HCT116 (cell line): ENCODE results near the gene SLC22A5. TPM values are rescaled to one million over a fixed set of nuclear protein-coding genes. Genes with fewer than 3 reads are reported as not detected.
A peak's percentile ranks its signal among the peaks of the same experiment; 100 is the strongest.

Experiments
- ATAC-seq: fragments of 200-7000 bp; cut with Tn5 transposase; 2 replicates; pipeline ENCODE4 v1.9.1; 2020; ENCODE audit warnings: mild to moderate bottlenecking, moderate library complexity
- BruUV-seq: library from RNA; stranded (reverse); fragments of 400-500 nt; replicated peaks from 2 replicates; lab custom pipeline; 2021; lab: Mats Ljungman, UMichigan
- CTCF ChIA-PET: fragments of 300-600 bp; sonication (Branson Sonifier 250); formaldehyde crosslinking; loops from one replicate; lab custom pipeline; 2021; ENCODE audit warnings: antibody characterized with exemption; lab: Charles Lee
- POLR2A ChIA-PET: fragments of 300-600, 350-600 bp; sonication (Branson Sonifier 250); formaldehyde crosslinking; loops from one replicate; lab custom pipeline; 2021; ENCODE audit warnings: antibody characterized with exemption; lab: Charles Lee
- RAD21 ChIA-PET, 2 experiments: fragments of 300-600 bp; sonication (Branson Sonifier 250); formaldehyde crosslinking; loops; one replicate each; lab custom pipeline; 2023; ENCODE audit warnings: low total read pairs in 2 of 2; ENCODE audit not compliant: uncharacterized antibody in 2 of 2, unreplicated experiment in 2 of 2, low non-redundant PET in 1 of 2; lab: Charles Lee
- DNase-seq: peaks from one replicate; pipeline ENCODE4 v3.0.0-alpha.2; 2010; ENCODE audit warnings: low read depth, low spot score
- H2AFZ ChIP-seq: fragments of 200-600 bp; shearing (Covaris generic), sonication (generic); 2 replicates; pipeline ENCODE4 v1.6.1; 2017; ENCODE audit warnings: low read depth, mixed run types, mixed read lengths, antibody characterized with exemption, low read length; ENCODE audit not compliant: poor library complexity, severe bottlenecking
- H3K27ac ChIP-seq: 2 replicates; pipeline ENCODE4 v1.5.1; 2012; ENCODE audit warnings: low read depth, low read length
- H3K27me3 ChIP-seq: fragments of 200-600 bp; sonication (generic); 2 replicates; pipeline ENCODE4 v1.6.1; 2016; ENCODE audit warnings: mixed run types, low read length, mixed read lengths; ENCODE audit not compliant: insufficient read depth
- H3K36me3 ChIP-seq, 2 experiments: fragments of 200-500 bp in 1 of 2; fragments of 200-600 bp in 1 of 2; sonication (Bioruptor generic) in 1 of 2; sonication (generic) in 1 of 2; 2 replicates each; pipeline versions ENCODE4 v1.5.1 to v1.6.1; 2014 to 2016; ENCODE audit warnings: low read length in 2 of 2, inconsistent platforms in 1 of 2, mixed read lengths in 1 of 2, mixed run types in 1 of 2; ENCODE audit not compliant: insufficient read depth in 2 of 2, control insufficient read depth in 1 of 2
- H3K4me1 ChIP-seq, 2 experiments: fragments of 200-600 bp in 1 of 2; sonication (generic) in 1 of 2; 2 replicates each; pipeline versions ENCODE4 v1.5.1 to v1.6.1; 2012 to 2017; ENCODE audit warnings: low read length in 2 of 2, inconsistent platforms in 1 of 2, mild to moderate bottlenecking in 1 of 2, mixed read lengths in 1 of 2, mixed run types in 1 of 2, moderate library complexity in 1 of 2; ENCODE audit not compliant: insufficient read depth in 2 of 2, control insufficient read depth in 1 of 2
- H3K4me2 ChIP-seq: fragments of 200-600 bp; sonication (generic); 2 replicates; pipeline ENCODE4 v1.6.1; 2017; ENCODE audit warnings: mixed run types, low read length, mixed read lengths
- H3K4me3 ChIP-seq, 2 experiments: fragments of 200-600 bp in 1 of 2; sonication (generic) in 1 of 2; replicated peaks in 1 of 2; 2 replicates each; pipeline ENCODE4 v1.5.1; 2011 to 2016; ENCODE audit warnings: low read length in 2 of 2, control low read depth in 1 of 2, low read depth in 1 of 2, mild to moderate bottlenecking in 1 of 2, mixed read lengths in 1 of 2, mixed run types in 1 of 2
- H3K79me2 ChIP-seq: fragments of 200-600 bp; sonication (generic); 2 replicates; pipeline ENCODE4 v1.6.1; 2017; ENCODE audit warnings: mild to moderate bottlenecking, mixed run types, low read length, moderate library complexity, mixed read lengths; ENCODE audit not compliant: insufficient read depth
- H3K9ac ChIP-seq: fragments of 200-600 bp; sonication (generic); 2 replicates; pipeline ENCODE4 v1.6.1; 2016; ENCODE audit warnings: low read length, mixed read lengths
- H3K9me2 ChIP-seq: fragments of 200-600 bp; sonication (generic), shearing (Covaris generic); 2 replicates; pipeline ENCODE4 v1.6.1; 2017; ENCODE audit warnings: mixed run types, mild to moderate bottlenecking, moderate library complexity; ENCODE audit not compliant: insufficient read depth
- H3K9me3 ChIP-seq, 2 experiments: fragments of 200-500 bp in 1 of 2; fragments of 200-600 bp in 1 of 2; sonication (Bioruptor generic) in 1 of 2; sonication (generic) in 1 of 2; 2 replicates each; pipeline ENCODE4 v1.6.1; 2014 to 2017; ENCODE audit warnings: low read length in 2 of 2, mixed read lengths in 2 of 2, inconsistent platforms in 1 of 2, low read depth in 1 of 2, mild to moderate bottlenecking in 1 of 2, mixed run types in 1 of 2, moderate library complexity in 1 of 2; ENCODE audit not compliant: control insufficient read depth in 1 of 2, insufficient read depth in 1 of 2
- H4K20me1 ChIP-seq: fragments of 200-600 bp; sonication (generic), shearing (Covaris generic); 2 replicates; pipeline ENCODE4 v1.6.1; 2017; ENCODE audit warnings: mixed run types, mild to moderate bottlenecking, moderate library complexity; ENCODE audit not compliant: insufficient read depth
- ATF3 ChIP-seq: IDR thresholded peaks from 2 replicates; pipeline ENCODE4 v1.6.1; 2012
- ELF1 ChIP-seq: IDR thresholded peaks from 2 replicates; pipeline ENCODE4 v1.6.1; 2012; ENCODE audit warnings: low read depth, borderline replicate concordance
- FOSL1 ChIP-seq: IDR thresholded peaks from 2 replicates; pipeline ENCODE4 v1.6.1; 2012; ENCODE audit warnings: low read depth
- JUND ChIP-seq: IDR thresholded peaks from 2 replicates; pipeline ENCODE4 v1.6.1; 2012
- POLR2AphosphoS5 ChIP-seq: IDR thresholded peaks from 2 replicates; pipeline ENCODE4 v1.6.1; 2011; ENCODE audit warnings: mild to moderate bottlenecking, low read depth, low read length, moderate library complexity
- SP1 ChIP-seq: IDR thresholded peaks from 2 replicates; pipeline ENCODE4 v1.6.1; 2012; ENCODE audit warnings: low read depth
- YY1 ChIP-seq: IDR thresholded peaks from 2 replicates; pipeline ENCODE4 v1.6.1; 2011; ENCODE audit warnings: low read length, low read depth, moderate library complexity, mild to moderate bottlenecking; ENCODE audit not compliant: insufficient replicate concordance; ENCODE audit errors: extremely low read depth
- ZBTB33 ChIP-seq: IDR thresholded peaks from 2 replicates; pipeline ENCODE4 v1.6.1; 2011; ENCODE audit warnings: mild to moderate bottlenecking, low read length, moderate library complexity; ENCODE audit not compliant: insufficient replicate concordance; ENCODE audit errors: extremely low read depth
- intact Hi-C: fragments of 100-400 bp; cut with micrococcal nuclease; formaldehyde crosslinking; loops from 2 replicates; pipeline ENCODE4 v1.10.0; 2022
- total RNA-seq: library from RNA; stranded (reverse); gene quantifications from one replicate; pipeline ENCODE4 v1.2.1, GENCODE V29; 2021; ENCODE audit not compliant: unreplicated experiment

The SLC22A5 gene
- total RNA-seq, 1 experiment from 2014 or later = 9.9 TPM

GRCh38 chr5:132406144-132406783, 36.8 kb downstream of the SLC22A5 start:
- Histone ChIP-seq H3K9me2 (no peaks in the 10 kb centered on the region), H3K36me3 (no peaks in the 10 kb centered on the region), H3K79me2 (no peaks in the 10 kb centered on the region), H4K20me1 (no peaks in the 10 kb centered on the region), H3K4me1 (peaks cover 6 to 38% of the 10 kb centered on the region in 2 experiments), H3K4me2 (peak overlapping the region; percentile 41), H3K9me3 (no peaks in the 10 kb centered on the region), H3K27ac (no peak overlapping the region), H2AFZ (peak overlapping the region; percentile 60), H3K4me3 (no peak overlapping the region), H3K9ac (no peak overlapping the region), H3K27me3 (no peaks in the 10 kb centered on the region)
- DNase-seq = no peak
- intact Hi-C loops = no loop called here
- ChIA-PET CTCF (interaction anchor here (0.9 kb wide), 1 partner anchor 94 kb away, joined by 4 read pairs; no protein-coding TSS in a partner anchor), POLR2A (no interaction called here), RAD21 (no interaction called here)
- no TSS peak for BruUV-seq
- TF ChIP-seq ELF1 (no peak), ZBTB33 (no peak), ATF3 (no peak), POLR2AphosphoS5 (no peak), FOSL1 (peak; percentile 43; the same call in 1 of the 2 replicates), JUND (peak; percentile 17; the same call in 1 of the 2 replicates), SP1 (no peak), YY1 (no peak)
- TF ChIP-seq, all 23 proteins: peak for 2
- no peak for ATAC-seq
